CD4-positive, alpha-beta T cell (primary cell): ENCODE measurements around the gene SLC5A9. TPM values are rescaled to one million over a fixed set of nuclear protein-coding genes. Genes with fewer than 3 reads are reported as not detected.
"Not testable (repeated sequence)": the region's sequence is repeated elsewhere in the genome, so short reads cannot be mapped to it uniquely, and the experiment has no call there.

Source experiments
- ATAC-seq: fragments of 200-7000 bp; cut with Tn5 transposase; one replicate; pipeline ENCODE4 v1.10.0; 2022; ENCODE audit warnings: mild to moderate bottlenecking; ENCODE audit not compliant: poor library complexity
- CTCF ChIA-PET: fragments of 350-600 bp; sonication (Branson Sonifier 250); formaldehyde crosslinking; loops from one replicate; lab custom pipeline; 2021; ENCODE audit warnings: antibody characterized with exemption, inconsistent platforms; lab: Charles Lee
- POLR2A ChIA-PET: fragments of 350-600 bp; sonication (Branson Sonifier 250); formaldehyde crosslinking; loops from one replicate; lab custom pipeline; 2021; ENCODE audit warnings: antibody characterized with exemption, inconsistent platforms; lab: Charles Lee
- DNase-seq, 14 experiments: peaks; one replicate each; pipeline ENCODE4 v3.0.0-alpha.2; 2013 to 2020; ENCODE audit warnings: mixed read lengths in 2 of 14
- H3K27ac ChIP-seq, 2 donors: one replicate each; pipeline versions ENCODE4 v1.5.1 to v1.7.0; 2013; ENCODE audit warnings: low read length in 2 of 2, low read depth in 1 of 2, mild to moderate bottlenecking in 1 of 2
- H3K27me3 ChIP-seq, 2 experiments: 1 replicate in 1 of 2; 2 replicates in 1 of 2; pipeline versions ENCODE4 v1.6.1 to v1.7.0; 2013; ENCODE audit warnings: low read length in 2 of 2, control low read depth in 1 of 2, mild to moderate bottlenecking in 1 of 2, moderate library complexity in 1 of 2; ENCODE audit not compliant: insufficient read depth in 2 of 2, control insufficient read depth in 1 of 2
- H3K36me3 ChIP-seq: one replicate; pipeline ENCODE4 v1.6.1; 2013; ENCODE audit warnings: low read length, control low read depth; ENCODE audit not compliant: insufficient read depth
- H3K4me1 ChIP-seq: one replicate; pipeline ENCODE4 v1.6.1; 2013; ENCODE audit warnings: low read length, control low read depth; ENCODE audit not compliant: insufficient read depth
- H3K4me3 ChIP-seq: one replicate; pipeline ENCODE4 v1.5.1; 2013; ENCODE audit warnings: mild to moderate bottlenecking, low read length, moderate library complexity
- H3K9me3 ChIP-seq, 2 experiments: 1 replicate in 1 of 2; 2 replicates in 1 of 2; pipeline versions ENCODE4 v1.6.1 to v1.7.0; 2013; ENCODE audit warnings: low read length in 2 of 2, mild to moderate bottlenecking in 2 of 2, control low read depth in 1 of 2, moderate library complexity in 1 of 2; ENCODE audit not compliant: control insufficient read depth in 1 of 2, insufficient read depth in 1 of 2
- H3K27ac Mint-ChIP-seq: one replicate; pipeline ENCODE4 v1.8.0; 2020; ENCODE audit warnings: mixed read lengths
- H3K27me3 Mint-ChIP-seq: one replicate; pipeline ENCODE4 v1.8.0; 2021; ENCODE audit warnings: mixed read lengths
- H3K36me3 Mint-ChIP-seq: one replicate; pipeline ENCODE4 v1.8.0; 2021; ENCODE audit warnings: low read depth, mixed read lengths
- H3K4me1 Mint-ChIP-seq: one replicate; pipeline ENCODE4 v1.8.0; 2021; ENCODE audit warnings: low read depth, mixed read lengths
- H3K4me3 Mint-ChIP-seq: one replicate; pipeline ENCODE4 v1.8.0; 2020; ENCODE audit warnings: mild to moderate bottlenecking, mixed read lengths
- H3K9me3 Mint-ChIP-seq: one replicate; pipeline ENCODE4 v1.8.0; 2020; ENCODE audit warnings: mixed read lengths
- intact Hi-C, 2 experiments: fragments of 100-400 bp; cut with DNase I in 1 of 2; cut with micrococcal nuclease in 1 of 2; formaldehyde crosslinking; loops; one replicate each; pipeline versions ENCODE4 v1.15.1 to v1.9.0; 2023 to 2025; cut with DNase I, micrococcal nuclease
- total RNA-seq, 174 experiments: library from RNA in 2 of 174; stranded (reverse) in 2 of 174; gene quantifications; one replicate each; pipeline ENCODE4 v1.2.3 and lab custom pipeline; 2021 to 2026
- TF ChIP-seq, protein P1 (sequence below): fragments of 200-600 bp; IDR thresholded peaks from one replicate; pipeline ENCODE4 v1.8.0; 2022; ENCODE audit warnings: antibody characterized with exemption, mild to moderate bottlenecking

Gene SLC5A9
- total RNA-seq, 2 experiments from 2014 or later = not detected

- Histone ChIP-seq H3K36me3 (no peaks in the 10 kb centered on the region), H3K27me3 (no peaks in the 10 kb centered on the region), H3K9me3 (no peaks in the 10 kb centered on the region), H3K27ac (no peak overlapping the region), H3K4me3 (no peak overlapping the region), H3K4me1 (no peaks in the 10 kb centered on the region)
- no peak for ATAC-seq
- H3K4me1 Mint-ChIP-seq = no peaks in the 10 kb centered on the region
- no peak for DNase-seq
- TF ChIP-seq, protein P1, sequence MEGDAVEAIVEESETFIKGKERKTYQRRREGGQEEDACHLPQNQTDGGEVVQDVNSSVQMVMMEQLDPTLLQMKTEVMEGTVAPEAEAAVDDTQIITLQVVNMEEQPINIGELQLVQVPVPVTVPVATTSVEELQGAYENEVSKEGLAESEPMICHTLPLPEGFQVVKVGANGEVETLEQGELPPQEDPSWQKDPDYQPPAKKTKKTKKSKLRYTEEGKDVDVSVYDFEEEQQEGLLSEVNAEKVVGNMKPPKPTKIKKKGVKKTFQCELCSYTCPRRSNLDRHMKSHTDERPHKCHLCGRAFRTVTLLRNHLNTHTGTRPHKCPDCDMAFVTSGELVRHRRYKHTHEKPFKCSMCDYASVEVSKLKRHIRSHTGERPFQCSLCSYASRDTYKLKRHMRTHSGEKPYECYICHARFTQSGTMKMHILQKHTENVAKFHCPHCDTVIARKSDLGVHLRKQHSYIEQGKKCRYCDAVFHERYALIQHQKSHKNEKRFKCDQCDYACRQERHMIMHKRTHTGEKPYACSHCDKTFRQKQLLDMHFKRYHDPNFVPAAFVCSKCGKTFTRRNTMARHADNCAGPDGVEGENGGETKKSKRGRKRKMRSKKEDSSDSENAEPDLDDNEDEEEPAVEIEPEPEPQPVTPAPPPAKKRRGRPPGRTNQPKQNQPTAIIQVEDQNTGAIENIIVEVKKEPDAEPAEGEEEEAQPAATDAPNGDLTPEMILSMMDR = no peak
- CTCF ChIA-PET = no interaction called here
- H3K27ac Mint-ChIP-seq = no peak overlapping the region
- intact Hi-C loops = no loop called here
- POLR2A ChIA-PET = no interaction called here
- no peaks in the 10 kb centered on the region for H3K36me3 Mint-ChIP-seq
- no peak overlapping the region for H3K4me3 Mint-ChIP-seq
- no peaks in the 10 kb centered on the region for H3K27me3 Mint-ChIP-seq
- no peaks in the 10 kb centered on the region for H3K9me3 Mint-ChIP-seq
These were observed 14.3 kb upstream of the SLC5A9 start for GRCh38 chr1:48208251-48208650.

GRCh38 chr1:48208652-48209051 is 13.9 kb upstream of the SLC5A9 start:
- ChIA-PET POLR2A (no interaction called here), CTCF (no interaction called here)
- no peaks in the 10 kb centered on the region for H3K4me1 Mint-ChIP-seq
- H3K36me3 Mint-ChIP-seq = no peaks in the 10 kb centered on the region
- Histone ChIP-seq H3K4me3 (no peak overlapping the region), H3K9me3 (no peaks in the 10 kb centered on the region), H3K4me1 (no peaks in the 10 kb centered on the region), H3K27ac (no peak overlapping the region), H3K27me3 (no peaks in the 10 kb centered on the region), H3K36me3 (no peaks in the 10 kb centered on the region)
- TF ChIP-seq, protein P1 = no peak
- H3K27me3 Mint-ChIP-seq = no peaks in the 10 kb centered on the region
- no peak overlapping the region for H3K27ac Mint-ChIP-seq
- no peak for DNase-seq
- H3K4me3 Mint-ChIP-seq = no peak overlapping the region
- intact Hi-C loops = no loop called here
- no peaks in the 10 kb centered on the region for H3K9me3 Mint-ChIP-seq
- no peak for ATAC-seq

GRCh38 chr1:48213462-48213861 is 9.1 kb upstream of the SLC5A9 start:
- intact Hi-C loops, CTCF ChIA-PET, H3K4me1 ChIP-seq, H3K27me3 ChIP-seq, H3K36me3 Mint-ChIP-seq, H3K4me3 Mint-ChIP-seq, POLR2A ChIA-PET, H3K27ac Mint-ChIP-seq, H3K9me3 Mint-ChIP-seq, H3K4me3 ChIP-seq, DNase-seq, H3K27ac ChIP-seq, H3K4me1 Mint-ChIP-seq, H3K9me3 ChIP-seq, H3K27me3 Mint-ChIP-seq, ATAC-seq, H3K36me3 ChIP-seq: not testable (repeated sequence)

DNA sequence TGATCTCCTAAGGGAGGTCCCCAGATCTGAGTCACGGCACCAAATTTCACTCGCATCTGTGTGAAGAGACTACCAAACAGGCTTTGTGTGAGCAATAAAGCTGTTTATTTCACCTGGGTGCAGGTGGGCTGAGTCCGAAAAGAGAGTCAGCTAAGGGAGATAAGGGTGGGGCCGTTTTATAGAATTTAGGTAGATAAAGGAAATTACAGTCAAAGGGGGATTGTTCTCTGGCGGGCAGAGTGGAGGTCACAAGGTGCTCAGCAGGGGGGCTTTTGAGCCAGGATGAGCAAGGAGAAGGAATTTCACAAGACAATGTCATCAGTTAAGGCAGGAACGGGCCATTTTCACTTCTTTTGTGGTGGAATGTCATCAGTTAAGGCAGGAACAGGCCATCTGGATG is 8.2 kb upstream of the SLC5A9 start:
- H3K9me3 Mint-ChIP-seq, CTCF ChIA-PET, H3K36me3 ChIP-seq, H3K27ac ChIP-seq, H3K4me3 ChIP-seq, H3K4me3 Mint-ChIP-seq, H3K4me1 ChIP-seq, H3K36me3 Mint-ChIP-seq, POLR2A ChIA-PET, ATAC-seq, DNase-seq, H3K27me3 Mint-ChIP-seq, intact Hi-C loops, H3K9me3 ChIP-seq, H3K4me1 Mint-ChIP-seq, H3K27me3 ChIP-seq, H3K27ac Mint-ChIP-seq: not testable (repeated sequence)
